Adipocyte (in vitro differentiated cells): ENCODE results near the gene RABAC1.

ENCODE experiments used
- DNase-seq: peaks from one replicate; pipeline ENCODE4 v3.0.0-alpha.2; 2015; ENCODE audit warnings: low read depth
- H3K27me3 ChIP-seq: replicated peaks from 2 replicates; pipeline ENCODE4 v1.7.0; 2013; ENCODE audit warnings: mild to moderate bottlenecking, low read length, moderate library complexity; ENCODE audit not compliant: control insufficient read depth, insufficient read depth
- H3K36me3 ChIP-seq: 2 replicates; pipeline ENCODE4 v1.7.0; 2013; ENCODE audit warnings: low read length, mild to moderate bottlenecking, moderate library complexity; ENCODE audit not compliant: control insufficient read depth, insufficient read depth, severe bottlenecking
- H3K4me1 ChIP-seq: 2 replicates; pipeline ENCODE4 v1.7.0; 2013; ENCODE audit warnings: mild to moderate bottlenecking, low read length, moderate library complexity; ENCODE audit not compliant: control insufficient read depth, insufficient read depth
- H3K4me3 ChIP-seq: 2 replicates; pipeline ENCODE4 v1.7.0; 2013; ENCODE audit warnings: mild to moderate bottlenecking, low read length, moderate library complexity
- H3K9ac ChIP-seq: 2 replicates; pipeline ENCODE4 v1.7.0; 2013; ENCODE audit warnings: mild to moderate bottlenecking, low read length, moderate library complexity
- H3K9me3 ChIP-seq: 2 replicates; pipeline ENCODE4 v1.7.0; 2013; ENCODE audit warnings: mild to moderate bottlenecking, low read length, moderate library complexity; ENCODE audit not compliant: control insufficient read depth

The RABAC1 gene

GRCh38 chr19:41959056-41960053 lies at the start of gene RABAC1:
TSS of gene RABAC1 (minus strand) at chr19:41959321. CDS start at chr19:41959292, 29 bp downstream.
- Histone ChIP-seq H3K36me3 (peaks cover 8% of the 10 kb centered on the region), H3K27me3 (no peaks in the 10 kb centered on the region), H3K4me1 (peaks cover 15% of the 10 kb centered on the region), H3K9ac (peak within 1 kb of the TSS; percentile 95), H3K4me3 (peak within 1 kb of the TSS; percentile 96), H3K9me3 (no peaks in the 10 kb centered on the region)
- DNase-seq: peak; percentile 97

DNA sequence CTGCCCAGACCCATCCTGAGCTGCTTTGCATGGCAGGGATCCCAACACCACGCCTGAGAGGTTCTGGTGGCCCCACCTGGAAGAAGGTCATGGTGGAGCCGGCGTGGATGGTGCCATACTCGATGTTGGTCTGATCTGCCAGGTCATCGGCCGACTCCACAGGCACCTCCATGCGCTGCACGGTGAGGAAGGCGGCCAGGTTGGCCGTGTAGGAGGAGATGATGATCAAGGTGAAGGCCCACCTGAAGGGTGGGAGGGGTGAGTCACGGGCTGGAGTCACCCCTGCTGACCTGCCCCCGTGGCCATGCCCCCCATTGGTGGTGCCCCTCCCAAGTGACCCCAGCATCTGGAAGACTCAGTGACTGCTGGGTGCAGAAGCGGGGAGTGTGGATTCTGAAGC lies 47.4 kb upstream of the RABAC1 start:
- Histone ChIP-seq H3K36me3 (no peaks in the 10 kb centered on the region), H3K9ac (no peak overlapping the region), H3K9me3 (no peaks in the 10 kb centered on the region), H3K27me3 (peaks cover 39% of the 10 kb centered on the region), H3K4me1 (peaks cover 10% of the 10 kb centered on the region), H3K4me3 (no peak overlapping the region)
- no peak for DNase-seq

- Histone ChIP-seq H3K4me1 (peaks cover 6% of the 10 kb centered on the region), H3K9ac (no peak overlapping the region), H3K36me3 (no peaks in the 10 kb centered on the region), H3K27me3 (peaks cover 48% of the 10 kb centered on the region), H3K4me3 (no peak overlapping the region), H3K9me3 (no peaks in the 10 kb centered on the region)
- DNase-seq: no peak
Measured at GRCh38 chr19:42005504-42005903, 46.4 kb upstream of the RABAC1 start.

GRCh38 chr19:42003506-42004294 lies 44.6 kb upstream of the RABAC1 start:
- no peaks in the 10 kb centered on the region for H3K4me1 ChIP-seq
- H3K27me3 ChIP-seq: peaks cover 63% of the 10 kb centered on the region
- DNase-seq: no peak
- no peaks in the 10 kb centered on the region for H3K36me3 ChIP-seq
- no peak overlapping the region for H3K4me3 ChIP-seq
- H3K9me3 ChIP-seq: no peaks in the 10 kb centered on the region
- no peak overlapping the region for H3K9ac ChIP-seq

- H3K27me3 ChIP-seq: peaks cover 66% of the 10 kb centered on the region
Measured at GRCh38 chr19:41999878-42000208, 40.7 kb upstream of the RABAC1 start.

GRCh38 chr19:41999071-41999877 lies 40.2 kb upstream of the RABAC1 start:
- no peaks in the 10 kb centered on the region for H3K36me3 ChIP-seq
- no peak overlapping the region for H3K9ac ChIP-seq
- peaks cover 63% of the 10 kb centered on the region for H3K27me3 ChIP-seq
- no peak overlapping the region for H3K4me3 ChIP-seq
- no peaks in the 10 kb centered on the region for H3K9me3 ChIP-seq
- DNase-seq: peak; percentile 15
- no peaks in the 10 kb centered on the region for H3K4me1 ChIP-seq

More at GRCh38 chr19:41999878-42000208, 40.7 kb upstream of the RABAC1 start:
- no peak overlapping the region for H3K4me3 ChIP-seq
- no peak overlapping the region for H3K9ac ChIP-seq
- H3K36me3 ChIP-seq: no peaks in the 10 kb centered on the region
- no peak for DNase-seq
- no peaks in the 10 kb centered on the region for H3K4me1 ChIP-seq
- H3K9me3 ChIP-seq: no peaks in the 10 kb centered on the region

GRCh38 chr19:41998246-41999020 lies 39.3 kb upstream of the RABAC1 start:
- DNase-seq: peak; percentile 85
- H3K27me3 ChIP-seq: peaks cover 57% of the 10 kb centered on the region
- H3K9me3 ChIP-seq: no peaks in the 10 kb centered on the region
- peaks cover 2% of the 10 kb centered on the region for H3K4me1 ChIP-seq
- no peak overlapping the region for H3K9ac ChIP-seq
- no peak overlapping the region for H3K4me3 ChIP-seq
- no peaks in the 10 kb centered on the region for H3K36me3 ChIP-seq

DNA sequence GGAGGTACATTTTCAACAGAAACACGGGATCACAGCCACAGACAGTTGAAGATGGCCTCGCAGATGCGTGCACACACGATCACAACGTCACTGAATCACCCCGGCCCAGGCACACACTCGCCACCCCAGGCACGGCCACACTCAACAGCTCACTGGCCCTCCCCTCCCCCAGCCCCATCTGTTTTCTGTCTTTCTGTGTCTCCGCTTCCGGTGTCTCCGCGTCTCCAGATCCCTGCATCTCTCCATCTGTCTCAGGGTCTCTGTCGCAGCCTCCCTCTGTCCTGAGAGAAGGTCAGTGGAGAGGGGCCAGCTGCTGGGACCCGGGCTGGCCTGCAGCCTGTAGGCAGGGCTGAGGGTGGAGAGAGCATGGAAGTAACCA lies 38.7 kb upstream of the RABAC1 start:
- no peaks in the 10 kb centered on the region for H3K9me3 ChIP-seq
- peaks cover 4% of the 10 kb centered on the region for H3K4me1 ChIP-seq
- no peaks in the 10 kb centered on the region for H3K36me3 ChIP-seq
- no peak overlapping the region for H3K4me3 ChIP-seq
- no peak for DNase-seq
- no peak overlapping the region for H3K9ac ChIP-seq
- H3K27me3 ChIP-seq: peaks cover 61% of the 10 kb centered on the region

- H3K9ac ChIP-seq: no peak overlapping the region
- no peak overlapping the region for H3K4me3 ChIP-seq
- no peaks in the 10 kb centered on the region for H3K9me3 ChIP-seq
- peaks cover 61% of the 10 kb centered on the region for H3K27me3 ChIP-seq
- no peaks in the 10 kb centered on the region for H3K36me3 ChIP-seq
- peak; percentile 80 for DNase-seq
- peaks cover 4% of the 10 kb centered on the region for H3K4me1 ChIP-seq
Measured at GRCh38 chr19:41997121-41997850, 38.2 kb upstream of the RABAC1 start.
